ENCODE data around the gene LSM12. TPM values are rescaled to one million over a fixed set of nuclear protein-coding genes. Genes with fewer than 3 reads are reported as not detected.
A peak's percentile ranks its signal among the peaks of the same experiment; 100 is the strongest.

Gene LSM12
- total RNA-seq, 4 donors from 2014 or later = 27.3 to 44.3 (median 36.9) TPM

GRCh38 chr17:44004761-44005526, 61.5 kb downstream of the LSM12 start:
- H3K27ac ChIP-seq = peak overlapping the region in 3 of 4 donors; percentile 77 to 90 (median 84)
- 0 to 14% methylated on average over 2 to 4 of the region's 71 CpGs for WGBS, 2 donors
- no peak for DNase-seq

GRCh38 chr17:44004077-44004760, 62.3 kb downstream of the LSM12 start, which contains the start of gene NAGS:
Gene NAGS, plus strand, starts transcription at chr17:44004622. Its CDS starts 42 bp downstream, at chr17:44004664.
- peak within 1 kb of the TSS in 3 of 4 donors; percentile 77 to 90 (median 84) for H3K27ac ChIP-seq

More at GRCh38 chr17:44004761-44005526, 61.5 kb downstream of the LSM12 start:
- intact Hi-C loops (cut with DNase I) = no loop called here
- H3K27me3 ChIP-seq = peaks cover 4 to 38% (median 9%) of the 10 kb centered on the region in 4 donors
- H3K4me1 ChIP-seq = peaks cover 33 to 56% (median 34%) of the 10 kb centered on the region in 3 donors
- peaks cover 0 to 15% (median 0%) of the 10 kb centered on the region in 3 donors for H3K36me3 ChIP-seq
- peak overlapping the region; percentile 27 to 77 (median 59) for H3K4me3 ChIP-seq
- H3K9me3 ChIP-seq = no peaks in the 10 kb centered on the region
- TF ChIP-seq CTCF (IDR thresholded peaks at IDR 0.05) (no peak), POLR2A (IDR thresholded peaks at IDR 0.05) (no peak)

DNA sequence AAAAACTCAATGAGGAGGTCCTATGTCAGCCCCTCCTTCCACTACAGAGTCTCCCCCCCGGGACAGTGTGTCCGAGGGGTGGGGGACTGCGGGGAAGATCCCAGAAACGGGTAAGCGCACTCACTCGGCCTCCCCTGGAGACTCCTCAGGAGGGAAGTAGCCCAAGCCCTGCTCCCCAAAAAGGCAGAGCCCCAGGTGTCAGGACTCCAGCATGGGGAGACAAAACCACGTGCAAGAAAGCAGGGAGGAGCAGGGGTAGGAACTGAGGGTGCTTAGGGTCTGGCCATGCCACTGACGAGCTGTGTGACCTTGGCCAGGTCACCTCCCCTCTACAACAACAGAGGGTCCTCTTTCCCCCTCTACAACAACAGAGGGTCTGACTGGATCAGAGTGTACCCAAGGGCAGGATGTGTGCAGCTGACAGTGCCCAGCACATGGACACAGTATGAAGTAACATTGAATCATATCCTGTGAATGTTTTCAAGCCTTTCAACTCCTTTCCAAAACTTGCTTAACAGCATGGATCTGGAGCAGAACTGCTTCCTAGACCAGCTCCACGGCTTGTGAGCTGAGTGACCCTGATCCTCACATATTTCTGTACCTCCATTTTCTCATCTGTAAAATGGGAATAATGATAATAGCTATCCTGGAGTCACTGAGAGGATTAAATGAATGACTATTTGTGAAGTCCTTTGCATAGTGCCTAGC, 64.2 kb downstream of the LSM12 start:
- Histone ChIP-seq H3K4me3 (no peak overlapping the region), H3K36me3 (no peaks in the 10 kb centered on the region), H3K27me3 (peaks cover 4 to 38% (median 9%) of the 10 kb centered on the region in 4 donors), H3K4me1 (peaks cover 24 to 43% (median 25%) of the 10 kb centered on the region in 3 donors), H3K9me3 (no peaks in the 10 kb centered on the region), H3K27ac (peak overlapping the region in 2 of 4 donors; percentile 52)
- 58 to 77% methylated on average over 2 to 6 of the region's 9 CpGs for WGBS, 2 donors
- intact Hi-C loops (cut with DNase I) = no loop called here
- DNase-seq = no peak
- TF ChIP-seq POLR2A (IDR thresholded peaks at IDR 0.05) (no peak), CTCF (IDR thresholded peaks at IDR 0.05) (no peak)

More at GRCh38 chr17:44004077-44004760, 62.3 kb downstream of the LSM12 start, which contains the start of gene NAGS:
- no peak for TF ChIP-seq CTCF (IDR thresholded peaks at IDR 0.05)
- TF ChIP-seq POLR2A (IDR thresholded peaks at IDR 0.05) = no peak
- WGBS, 2 donors = 7 to 18% methylated on average over 2 to 9 of the region's 25 CpGs
- Histone ChIP-seq H3K36me3 (peaks cover 0 to 9% (median 0%) of the 10 kb centered on the region in 3 donors), H3K4me3 (peak within 1 kb of the TSS; percentile 27 to 77 (median 59)), H3K9me3 (no peaks in the 10 kb centered on the region), H3K27me3 (peaks cover 4 to 38% (median 9%) of the 10 kb centered on the region in 4 donors), H3K4me1 (peaks cover 33 to 56% (median 34%) of the 10 kb centered on the region in 3 donors)
- intact Hi-C loops (cut with DNase I) = no loop called here
- no peak for DNase-seq

- no peaks in the 10 kb centered on the region for H3K9me3 ChIP-seq
- no peak overlapping the region for H3K4me3 ChIP-seq
- no peak for TF ChIP-seq POLR2A (IDR thresholded peaks at IDR 0.05)
- peaks cover 4 to 38% (median 9%) of the 10 kb centered on the region in 4 donors for H3K27me3 ChIP-seq
- H3K4me1 ChIP-seq = peaks cover 21 to 35% (median 21%) of the 10 kb centered on the region in 3 donors
- intact Hi-C loops (cut with DNase I) = no loop called here
- no peaks in the 10 kb centered on the region for H3K36me3 ChIP-seq
- no peak overlapping the region for H3K27ac ChIP-seq
- 80% methylated on average over 1 of the region's 2 CpGs; no CpG with 5 or more reads in 1 of the 2 donors for WGBS, 2 donors
- no peak for DNase-seq
Observed at GRCh38 chr17:44001461-44001920, 65.0 kb downstream of the LSM12 start.

GRCh38 chr17:44000871-44001460, 65.5 kb downstream of the LSM12 start:
- intact Hi-C loops (cut with DNase I) = no loop called here
- Histone ChIP-seq H3K27me3 (peaks cover 4 to 33% (median 11%) of the 10 kb centered on the region in 4 donors), H3K9me3 (no peaks in the 10 kb centered on the region), H3K27ac (no peak overlapping the region), H3K4me3 (no peak overlapping the region), H3K4me1 (peaks cover 16 to 30% (median 18%) of the 10 kb centered on the region in 3 donors), H3K36me3 (no peaks in the 10 kb centered on the region)
- no peak for DNase-seq
- WGBS, 2 donors = 55 to 78% methylated on average over 4 of the region's 6 CpGs
- TF ChIP-seq CTCF (IDR thresholded peaks at IDR 0.05) = no peak
- TF ChIP-seq POLR2A (IDR thresholded peaks at IDR 0.05) = no peak
